GM12874 (cell line): ENCODE results near the gene TRIM52.

Experiments
- TF ChIP-seq, protein P1 (sequence below): IDR thresholded peaks from 2 replicates; pipeline ENCODE4 v1.5.1; 2011; ENCODE audit warnings: low read depth, mild to moderate bottlenecking, control low read depth, low read length, moderate library complexity; ENCODE audit not compliant: insufficient read depth

TRIM52 gene

DNA sequence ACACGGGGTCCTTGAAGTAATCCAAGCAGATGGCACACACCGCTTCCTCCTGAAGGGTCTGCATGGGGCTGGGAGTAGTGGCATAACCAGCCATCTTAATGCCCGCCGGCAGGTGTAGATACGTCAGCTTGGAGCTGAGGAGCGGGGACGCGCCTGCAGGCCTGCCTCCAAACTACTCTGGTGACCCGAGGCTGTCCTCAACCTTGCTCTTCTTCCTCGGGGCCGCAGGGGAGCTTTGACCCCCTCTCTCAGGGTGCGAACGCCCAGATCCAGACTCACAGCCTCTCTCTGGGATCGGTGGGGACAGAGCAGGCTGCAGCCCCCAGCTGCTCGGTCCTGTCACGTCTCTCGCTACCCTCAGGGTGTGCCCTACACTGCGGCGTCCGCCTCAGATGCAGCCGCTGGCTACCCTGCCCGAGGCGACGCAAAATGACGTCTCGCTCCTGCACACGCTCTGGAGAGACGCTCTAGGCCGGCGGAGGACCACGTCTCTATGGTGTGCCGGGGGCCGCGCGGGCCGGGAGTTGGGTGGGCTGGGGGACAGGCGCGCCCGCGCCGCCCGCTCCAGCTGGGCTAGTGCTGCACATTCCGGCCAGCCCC, at the start of gene TRIM52:
TSS of gene TRIM52 (minus strand) at position 424 of the 600 bp plus-strand sequence. CDS start at position 94, 330 bp downstream.
- TF ChIP-seq, protein P1, sequence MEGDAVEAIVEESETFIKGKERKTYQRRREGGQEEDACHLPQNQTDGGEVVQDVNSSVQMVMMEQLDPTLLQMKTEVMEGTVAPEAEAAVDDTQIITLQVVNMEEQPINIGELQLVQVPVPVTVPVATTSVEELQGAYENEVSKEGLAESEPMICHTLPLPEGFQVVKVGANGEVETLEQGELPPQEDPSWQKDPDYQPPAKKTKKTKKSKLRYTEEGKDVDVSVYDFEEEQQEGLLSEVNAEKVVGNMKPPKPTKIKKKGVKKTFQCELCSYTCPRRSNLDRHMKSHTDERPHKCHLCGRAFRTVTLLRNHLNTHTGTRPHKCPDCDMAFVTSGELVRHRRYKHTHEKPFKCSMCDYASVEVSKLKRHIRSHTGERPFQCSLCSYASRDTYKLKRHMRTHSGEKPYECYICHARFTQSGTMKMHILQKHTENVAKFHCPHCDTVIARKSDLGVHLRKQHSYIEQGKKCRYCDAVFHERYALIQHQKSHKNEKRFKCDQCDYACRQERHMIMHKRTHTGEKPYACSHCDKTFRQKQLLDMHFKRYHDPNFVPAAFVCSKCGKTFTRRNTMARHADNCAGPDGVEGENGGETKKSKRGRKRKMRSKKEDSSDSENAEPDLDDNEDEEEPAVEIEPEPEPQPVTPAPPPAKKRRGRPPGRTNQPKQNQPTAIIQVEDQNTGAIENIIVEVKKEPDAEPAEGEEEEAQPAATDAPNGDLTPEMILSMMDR: no peak

DNA sequence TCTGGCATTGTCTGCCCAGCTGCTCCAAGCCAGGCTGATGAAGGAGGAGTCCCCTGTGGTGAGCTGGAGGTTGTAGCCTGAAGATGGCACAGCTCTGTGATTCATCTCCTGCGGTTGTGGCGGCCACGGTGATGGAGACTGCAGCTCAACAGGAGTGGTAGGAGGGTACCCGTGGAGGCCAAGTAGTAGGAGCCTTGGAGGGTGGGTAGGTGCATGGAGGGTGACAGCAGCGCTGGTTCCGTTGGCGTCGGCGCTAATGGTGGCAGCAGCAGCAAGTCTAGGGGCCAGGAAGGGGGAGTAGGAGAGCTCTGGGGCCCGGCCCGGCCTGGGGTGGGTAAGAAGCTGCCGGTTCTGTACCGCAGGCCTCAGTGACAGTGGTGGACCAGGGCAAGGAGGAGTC, 22.4 kb upstream of the TRIM52 start:
- TF ChIP-seq, protein P1: no peak

DNA sequence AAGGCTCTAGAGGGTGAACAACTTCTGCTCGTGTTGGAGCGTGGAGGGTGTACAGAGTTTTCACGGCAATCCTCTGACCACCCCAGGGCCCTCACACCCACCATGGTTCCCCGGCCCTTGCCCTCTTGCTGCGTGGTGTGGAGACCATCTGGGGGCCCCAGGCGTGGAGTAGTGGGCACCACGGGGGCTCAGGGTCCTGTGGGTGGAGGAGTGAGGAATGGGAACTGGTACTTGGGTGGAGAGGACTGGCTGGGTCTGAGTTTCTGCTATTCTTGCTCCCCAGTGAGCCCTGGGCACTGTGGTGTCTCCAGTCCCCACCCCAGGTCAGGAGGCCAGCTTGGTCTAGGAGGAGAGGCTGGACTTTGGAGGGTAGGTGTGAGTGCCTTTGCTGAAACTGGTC, 21.9 kb upstream of the TRIM52 start:
- TF ChIP-seq, protein P1: no peak

DNA sequence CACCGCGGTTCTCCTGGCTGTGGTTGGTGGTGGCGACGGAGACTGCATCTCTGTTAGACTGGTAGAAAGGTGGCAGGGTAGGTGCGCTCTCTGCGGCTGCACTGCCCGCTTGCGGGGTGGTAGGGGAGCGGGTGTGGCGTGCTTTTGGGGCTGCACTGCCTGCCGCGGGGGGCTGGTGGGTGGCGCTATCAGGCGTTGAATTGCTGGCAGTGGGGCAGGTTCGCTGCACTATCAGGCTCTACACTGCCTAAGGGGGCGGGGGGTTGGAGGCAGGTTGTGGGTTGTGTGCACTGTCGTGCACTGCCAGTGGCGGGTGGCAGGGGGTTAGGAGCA, 21.0 kb upstream of the TRIM52 start:
- TF ChIP-seq, protein P1: no peak

DNA sequence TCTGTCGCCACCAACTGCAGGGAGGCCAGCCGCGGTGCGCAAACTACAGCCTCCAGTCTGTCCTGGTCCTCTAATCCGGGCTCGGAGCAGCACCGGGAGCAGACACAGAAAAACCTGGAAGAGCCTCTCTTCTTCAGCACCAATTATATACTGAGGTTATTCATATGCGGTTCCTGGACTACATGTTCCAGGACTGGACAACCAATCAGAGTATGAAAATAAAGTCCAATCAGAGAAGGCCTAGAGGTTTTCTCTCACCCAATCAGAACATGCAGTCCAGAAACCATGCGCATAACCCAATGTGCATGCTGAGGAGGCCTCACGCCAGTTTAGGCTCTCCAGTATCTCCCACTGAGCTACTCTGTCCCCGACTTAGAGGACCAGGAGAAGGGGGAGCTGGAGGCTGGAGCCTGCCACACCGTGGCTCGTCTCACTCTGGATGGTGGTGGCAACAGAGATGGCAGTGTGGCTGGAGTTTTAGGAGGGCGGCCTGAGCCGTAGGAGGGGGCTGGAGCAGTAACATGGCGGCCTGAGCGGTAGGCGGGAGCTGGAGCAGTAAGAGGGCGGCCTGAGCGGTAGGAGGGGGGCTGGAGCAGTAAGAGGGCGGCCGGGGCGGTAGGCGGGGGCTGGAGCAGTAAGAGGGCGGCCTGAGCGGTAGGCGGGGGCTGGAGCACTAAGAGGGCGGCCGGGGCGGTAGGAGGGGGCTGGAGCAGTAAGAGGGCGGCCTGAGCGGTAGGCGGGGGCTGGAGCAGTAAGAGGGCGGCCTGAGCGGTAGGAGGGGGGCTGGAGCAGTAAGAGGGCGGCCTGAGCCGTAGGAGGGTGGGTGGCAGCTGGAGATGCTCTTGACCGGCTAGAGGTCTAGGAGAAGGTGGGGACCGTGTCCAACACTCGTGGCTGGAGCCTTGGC, 20.4 kb upstream of the TRIM52 start:
- TF ChIP-seq, protein P1: no peak

DNA sequence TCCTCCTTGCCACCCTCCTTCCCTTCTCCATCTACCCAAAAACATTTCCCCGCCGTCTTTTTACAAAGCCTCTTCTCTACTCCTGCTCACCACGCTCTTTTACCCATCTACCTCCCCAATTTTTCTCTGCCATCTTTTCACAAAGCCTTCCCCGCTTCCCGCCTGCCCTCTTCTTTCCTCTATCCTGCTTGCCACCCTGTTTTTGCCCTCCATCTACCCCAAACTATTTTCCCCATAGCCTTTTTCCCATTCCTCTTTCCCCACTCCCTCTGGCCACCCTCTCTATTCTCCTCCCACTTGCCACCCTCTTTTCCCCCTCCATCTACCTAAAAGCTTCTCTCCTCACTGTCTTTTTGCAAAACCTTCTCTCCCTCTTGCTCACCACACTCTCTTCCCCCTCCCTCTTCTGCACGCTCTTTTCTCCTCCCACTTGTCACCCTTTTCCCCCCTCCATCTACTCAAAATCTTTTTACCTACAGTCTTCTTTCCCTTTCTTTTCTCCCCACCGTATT, 19.4 kb upstream of the TRIM52 start:
- TF ChIP-seq, protein P1: no peak

DNA sequence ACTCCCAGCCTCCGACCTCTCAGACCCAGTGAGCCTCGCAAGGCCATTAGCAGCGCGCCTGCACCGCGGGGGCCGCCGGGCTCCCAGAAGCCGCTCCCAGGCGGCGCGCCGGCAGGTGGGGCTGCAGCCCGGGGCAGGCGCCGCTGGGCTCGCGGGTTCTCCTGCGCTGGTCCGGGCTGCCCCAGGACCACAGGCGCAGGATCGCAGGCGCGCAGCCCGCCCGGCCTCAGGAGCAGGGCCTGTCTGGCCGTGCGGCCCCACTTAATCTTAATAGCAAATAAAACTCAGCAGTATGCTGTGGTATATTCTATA, 12.4 kb upstream of the TRIM52 start:
- TF ChIP-seq, protein P1: peak; percentile 16; the same call in 1 of the 2 replicates
